Measurements from ENCODE around the gene GNPTG.
A peak's percentile ranks its signal among the peaks of the same experiment; 100 is the strongest.

GNPTG gene

GRCh38 chr16:1351582-1352362, at the start of gene GNPTG, which contains the start of gene TSR3:
Gene GNPTG, plus strand, starts transcription at chr16:1351931. Its CDS starts 35 bp downstream, at chr16:1351966.
Gene TSR3, minus strand, starts transcription at chr16:1351878. Its CDS starts 74 bp downstream, at chr16:1351804.
- no peak for FAIRE-seq

- no peak for FAIRE-seq
These were observed 45.9 kb upstream of the GNPTG start for GRCh38 chr16:1305823-1306222.

DNA sequence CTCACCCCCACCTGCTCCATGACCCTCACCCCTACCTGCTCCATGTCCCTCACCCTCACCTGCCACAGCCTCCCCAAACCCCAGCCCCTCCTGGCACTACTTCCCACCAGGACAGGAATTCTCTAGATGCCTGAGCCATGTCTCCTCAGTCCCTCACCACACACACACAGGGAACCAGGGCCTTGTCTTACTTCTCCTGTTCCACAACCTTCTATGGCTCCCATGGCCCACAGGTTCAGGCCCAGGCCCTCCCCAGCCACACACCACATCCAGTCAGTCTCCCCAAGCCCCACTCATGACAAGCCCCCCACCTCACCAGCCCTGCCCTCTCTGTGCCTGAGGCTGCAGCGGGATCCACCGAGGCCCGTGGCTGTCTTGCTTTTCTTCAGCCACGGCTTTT, 45.4 kb upstream of the GNPTG start:
- no peak for FAIRE-seq

DNA sequence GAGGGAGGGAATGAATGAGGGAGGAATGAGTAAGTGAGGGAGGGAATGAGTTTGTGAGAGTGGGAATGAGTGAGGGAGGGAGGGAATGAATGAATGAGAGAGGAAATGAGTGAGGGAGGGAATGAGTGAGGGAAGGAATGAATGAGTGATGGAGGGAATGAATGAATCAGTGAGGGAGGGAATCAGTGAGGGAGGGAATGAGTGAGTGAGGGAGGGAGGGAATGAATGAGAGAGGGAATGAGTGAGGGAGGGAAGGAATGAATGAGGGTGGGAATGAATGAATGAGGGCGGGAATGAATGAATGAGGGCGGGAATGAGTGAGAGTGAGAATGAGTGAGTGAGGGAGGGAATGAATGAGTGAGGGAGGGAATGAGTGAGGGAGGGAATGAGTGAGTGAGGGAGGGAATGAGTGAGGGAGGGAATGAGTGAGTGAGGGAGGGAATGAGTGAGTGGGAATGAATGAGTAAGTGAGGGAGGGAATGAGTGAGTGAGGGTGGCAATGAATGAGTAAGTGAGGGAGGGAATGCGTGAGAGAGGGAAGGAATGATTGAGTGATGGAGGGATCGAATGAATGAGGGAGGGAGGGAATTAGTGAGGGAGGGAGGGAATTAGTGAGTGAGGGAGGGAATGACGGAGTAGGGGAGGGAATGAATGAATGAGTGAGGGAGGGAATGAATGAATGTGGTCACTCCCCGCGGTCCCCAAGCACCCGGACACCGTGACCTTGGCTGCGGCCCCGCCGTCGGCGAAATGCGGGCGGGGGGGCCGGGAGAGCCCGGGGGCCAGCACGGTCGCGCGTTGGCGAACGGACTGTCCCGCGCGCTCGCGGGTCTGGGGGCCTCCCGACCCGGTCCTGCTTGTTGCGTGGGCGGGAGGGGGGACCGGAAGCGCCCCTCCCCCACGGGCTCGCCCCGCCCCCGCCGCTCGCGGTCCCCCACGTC, 43.4 kb upstream of the GNPTG start:
- FAIRE-seq = no peak

DNA sequence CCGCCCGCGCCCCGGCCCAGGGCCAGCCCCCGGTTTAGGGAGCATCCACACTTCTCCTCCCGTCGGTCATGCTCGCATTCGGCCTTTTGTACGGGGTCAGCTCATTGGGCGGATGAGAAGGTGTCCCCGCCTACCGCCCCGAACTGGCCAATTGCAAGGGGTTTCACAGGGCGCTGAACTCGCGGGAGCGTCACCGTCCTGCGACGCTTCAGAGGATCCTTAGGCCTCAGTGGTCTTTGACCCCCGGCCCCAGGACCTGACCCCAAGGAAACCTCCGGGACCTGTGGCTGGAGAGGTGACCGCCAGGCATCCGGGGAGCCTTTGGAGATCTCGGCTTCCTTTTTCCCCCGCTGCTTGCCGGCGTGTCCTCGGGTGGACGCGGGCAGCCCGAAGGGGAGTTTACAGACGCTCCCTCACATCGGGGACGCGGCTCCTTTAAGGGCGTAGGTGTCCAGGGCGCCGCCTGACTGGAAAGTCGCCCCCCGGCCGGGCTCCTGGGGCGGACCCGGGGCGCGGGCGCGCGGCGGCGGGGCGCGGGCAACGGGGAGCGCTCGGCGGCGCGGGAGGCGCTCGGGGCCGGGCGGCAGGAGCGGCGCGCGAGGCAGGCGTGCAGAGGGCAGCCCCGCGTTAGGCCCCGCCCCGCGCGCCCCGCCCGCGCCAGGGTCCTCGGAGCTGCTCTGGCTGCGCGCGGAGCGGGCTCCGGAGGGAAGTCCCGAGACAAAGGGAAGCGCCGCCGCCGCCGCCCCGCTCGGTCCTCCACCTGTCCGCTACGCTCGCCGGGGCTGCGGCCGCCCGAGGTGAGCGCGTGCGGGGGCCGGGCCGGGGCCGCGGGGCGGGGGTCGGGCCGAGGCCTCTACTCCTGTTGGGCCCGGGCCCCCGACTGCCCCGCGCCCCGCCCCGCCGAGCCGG, 42.5 kb upstream of the GNPTG start, which contains the start of gene UBE2I:
TSS of gene UBE2I (plus strand) at position 660 of the 909 bp plus-strand sequence. CDS start 4,395 bp downstream, outside the sequence.
- FAIRE-seq = peak; percentile 82

GRCh38 chr16:1309888-1310831, 41.6 kb upstream of the GNPTG start:
- FAIRE-seq = no peak

GRCh38 chr16:1310832-1311200, 40.9 kb upstream of the GNPTG start:
- FAIRE-seq = no peak

GRCh38 chr16:1311212-1311737, 40.5 kb upstream of the GNPTG start:
- no peak for FAIRE-seq

DNA sequence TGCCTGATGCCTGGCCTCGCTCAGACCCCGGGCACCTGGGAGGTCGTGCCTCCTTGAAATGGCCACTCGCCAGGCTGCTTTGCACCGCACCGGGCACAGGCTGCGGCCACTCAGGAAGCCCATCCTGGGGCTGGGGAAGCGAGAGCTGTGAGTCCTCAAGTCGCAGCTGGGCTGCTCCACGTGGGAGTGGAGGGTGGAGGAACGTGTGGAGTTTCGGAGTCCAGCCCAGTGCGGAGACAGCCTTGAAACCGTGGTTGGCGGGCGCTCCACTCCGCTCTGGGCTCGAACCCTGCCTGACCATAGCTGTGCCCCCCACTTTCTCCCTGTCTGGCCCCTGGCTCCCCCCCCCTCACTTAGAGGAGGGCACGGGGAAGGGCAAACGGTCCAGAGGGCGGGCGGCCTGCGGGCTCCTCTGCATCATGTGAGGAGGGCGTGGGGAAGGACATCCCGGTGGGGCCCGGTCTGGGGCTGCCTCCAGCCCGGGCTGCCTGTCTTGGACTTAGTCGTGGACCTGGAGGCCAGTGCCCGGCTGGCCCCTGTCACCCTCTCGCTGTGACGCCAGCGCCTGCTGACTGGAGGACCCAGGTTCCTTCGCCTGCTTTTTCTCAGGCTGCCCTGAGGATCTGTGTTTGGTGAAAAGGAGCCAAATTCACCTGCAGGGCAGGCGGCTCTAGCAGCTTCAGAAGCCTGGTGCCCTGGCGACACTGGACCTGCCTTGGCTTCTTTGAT, 39.8 kb upstream of the GNPTG start:
- FAIRE-seq = no peak

- FAIRE-seq = no peak
These were observed 39.3 kb upstream of the GNPTG start for GRCh38 chr16:1312467-1312816.

DNA sequence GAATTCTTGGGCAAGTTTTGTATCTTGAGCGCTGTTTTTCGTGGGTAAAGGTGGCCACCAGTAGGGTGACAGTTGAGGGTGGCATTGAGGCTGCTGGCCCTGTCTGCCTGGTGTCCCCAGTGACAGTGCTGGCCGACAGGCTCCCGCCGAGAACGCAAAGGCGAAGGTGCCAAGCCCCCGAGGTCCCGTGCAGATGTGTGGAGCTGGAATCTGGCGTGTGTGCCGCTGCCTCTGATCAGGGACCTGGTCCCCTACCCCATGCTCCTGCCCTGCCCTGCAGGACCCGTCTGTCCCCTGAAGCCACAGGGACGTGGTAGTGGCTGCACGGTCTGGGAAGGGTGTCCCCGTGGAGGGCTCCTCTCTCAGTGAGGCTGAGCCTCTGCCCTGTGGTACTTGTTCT, 38.8 kb upstream of the GNPTG start:
- no peak for FAIRE-seq

GRCh38 chr16:1313721-1314369, 37.9 kb upstream of the GNPTG start:
- FAIRE-seq = no peak

DNA sequence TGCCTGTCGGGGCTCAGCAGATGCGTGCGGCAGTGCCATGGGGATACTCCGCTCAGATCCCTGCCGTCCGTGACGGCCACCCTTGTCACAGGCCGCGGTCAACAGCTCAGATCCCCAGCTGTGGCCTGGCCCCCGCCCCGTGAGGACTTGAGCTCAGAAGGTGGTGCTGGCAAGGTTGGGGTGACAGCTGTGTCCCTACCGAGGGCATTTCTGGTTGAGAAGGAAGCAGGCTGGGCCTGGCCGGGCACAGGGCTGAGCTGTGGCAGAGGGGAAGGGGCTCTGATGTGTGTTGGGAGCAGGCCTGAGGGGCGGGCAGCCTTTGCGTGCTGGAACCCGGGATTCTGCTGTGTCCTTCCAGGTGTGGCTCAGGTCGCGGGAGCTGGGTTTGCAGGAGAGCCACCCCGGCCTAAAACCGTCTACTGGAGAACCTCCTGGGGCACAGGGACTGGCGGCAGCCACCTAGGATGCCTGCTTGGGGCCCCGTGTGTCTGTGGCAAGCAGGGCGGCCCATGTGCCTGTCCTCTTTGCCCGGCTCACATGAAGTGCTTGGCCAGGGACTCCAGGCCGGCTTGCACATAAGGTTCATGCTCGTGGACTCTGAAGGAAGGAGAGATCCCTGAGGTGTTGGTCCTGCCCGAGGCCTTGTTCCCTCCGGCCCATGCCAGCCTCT, 37.2 kb upstream of the GNPTG start:
- no peak for FAIRE-seq

DNA sequence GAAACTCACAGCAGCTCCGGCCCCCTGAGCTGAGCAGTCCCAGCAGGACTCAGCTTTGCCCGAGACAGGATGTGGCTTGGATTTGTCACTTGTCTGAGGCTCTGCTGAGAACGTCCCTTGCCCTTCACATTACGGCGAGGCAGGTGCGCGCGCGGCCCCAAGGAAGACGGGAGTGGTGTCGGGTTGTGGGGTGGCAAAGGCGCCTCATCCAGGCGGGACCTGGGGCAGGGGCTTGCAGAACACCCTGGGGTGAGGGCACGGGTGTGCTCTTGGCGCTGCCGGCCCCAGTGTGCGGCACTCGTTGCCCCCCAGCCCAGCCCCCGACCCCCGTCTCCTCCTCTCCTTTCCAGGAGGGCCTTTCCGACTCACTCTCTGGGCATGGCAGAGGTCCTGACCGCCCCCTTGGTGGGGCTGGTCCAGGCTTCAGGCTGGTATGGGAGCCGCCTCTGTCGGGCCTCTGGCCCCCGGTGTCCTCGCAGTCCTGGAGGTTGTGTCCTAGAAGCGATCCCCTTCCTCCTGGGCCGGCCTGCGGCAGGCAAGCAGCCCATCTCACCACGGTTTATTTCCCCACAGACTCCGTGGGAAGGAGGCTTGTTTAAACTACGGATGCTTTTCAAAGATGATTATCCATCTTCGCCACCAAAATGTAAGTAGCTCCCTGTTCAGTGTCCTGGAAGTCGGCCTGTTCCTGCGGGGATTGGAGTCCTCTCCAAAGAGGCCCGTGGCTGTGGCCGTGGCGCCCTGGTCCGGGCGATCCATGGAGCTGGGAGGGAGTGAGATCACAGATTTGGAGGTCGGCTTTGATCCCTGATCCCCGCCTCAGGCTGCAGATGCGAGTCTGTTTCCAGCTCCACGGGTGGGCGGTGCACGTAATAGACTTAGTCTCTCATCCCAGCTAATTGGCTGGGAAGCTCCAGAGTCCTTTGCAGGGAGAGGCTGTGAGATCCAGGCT, 36.4 kb upstream of the GNPTG start:
- FAIRE-seq = no peak

DNA sequence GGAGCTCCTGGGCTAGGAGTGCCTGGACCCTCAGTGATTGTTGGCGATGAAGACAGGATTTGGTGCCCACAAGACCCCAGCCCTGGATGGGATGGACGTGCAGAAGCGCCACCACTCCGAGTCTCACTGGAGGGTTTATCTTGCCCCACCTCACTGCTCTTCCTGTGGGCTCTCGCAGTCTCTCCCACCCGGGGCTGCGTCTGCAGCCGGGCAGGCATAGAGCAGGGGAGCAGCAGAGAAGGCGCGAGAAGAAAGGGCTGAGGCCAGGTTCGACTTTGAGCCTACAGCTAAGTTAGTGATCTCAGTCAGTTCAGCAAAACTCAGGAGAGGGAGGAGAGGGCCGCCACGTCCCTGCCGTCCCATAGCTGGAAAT, 35.7 kb upstream of the GNPTG start:
- no peak for FAIRE-seq

- FAIRE-seq = no peak
These were observed 34.1 kb upstream of the GNPTG start for GRCh38 chr16:1317479-1318267.

DNA sequence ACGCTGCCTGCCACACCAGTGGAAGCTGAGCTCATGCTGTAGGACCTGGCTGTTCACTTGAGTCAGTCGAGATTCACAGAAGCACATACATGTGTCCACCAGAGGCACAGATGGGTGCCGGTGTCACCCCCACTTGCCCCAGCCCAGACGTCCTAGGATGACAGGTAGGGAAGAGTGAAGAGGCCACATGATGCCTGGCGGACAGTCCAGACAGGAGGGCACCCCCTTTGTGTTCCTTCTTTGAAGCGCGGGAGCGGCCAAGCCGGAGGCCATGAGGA, 33.5 kb upstream of the GNPTG start:
- no peak for FAIRE-seq

DNA sequence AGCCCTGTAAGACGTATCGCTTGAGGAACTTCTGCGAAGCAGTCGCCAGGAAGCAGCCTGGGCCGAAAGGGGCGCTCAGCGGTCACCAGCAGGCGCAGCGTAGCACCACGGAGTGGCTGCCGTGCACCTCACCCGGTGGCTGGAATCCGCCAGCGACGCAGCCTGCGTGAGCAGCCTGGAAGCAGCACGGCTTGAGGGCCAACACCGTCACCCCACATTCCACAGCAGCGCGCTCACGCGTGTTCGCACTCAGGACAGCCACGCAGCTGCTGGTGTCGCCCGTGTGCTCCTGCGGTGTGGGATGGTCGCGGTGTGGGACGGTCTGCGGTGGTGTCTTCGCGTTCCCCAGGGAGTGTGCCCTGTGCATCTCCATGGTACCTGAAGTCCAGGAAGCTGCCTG, 32.7 kb upstream of the GNPTG start:
- FAIRE-seq = no peak

All from A204.1 (cell line).